GM12873 (cell line): ENCODE measurements around the gene EPHB2.

ENCODE experiments used
- CTCF ChIP-seq: IDR thresholded peaks from 2 replicates; pipeline ENCODE4 v1.5.1; 2012; ENCODE audit warnings: low read depth, mild to moderate bottlenecking, moderate library complexity, low read length, control low read depth; ENCODE audit not compliant: insufficient read depth; ENCODE audit errors: missing control alignments

EPHB2 gene

GRCh38 chr1:22833699-22834098 is 123.1 kb downstream of the EPHB2 start:
- TF ChIP-seq CTCF, result no peak

- TF ChIP-seq CTCF, result no peak
These were observed 125.1 kb downstream of the EPHB2 start for GRCh38 chr1:22835636-22836319.

GRCh38 chr1:22836850-22837249 is 126.2 kb downstream of the EPHB2 start:
- no peak for TF ChIP-seq CTCF

- no peak for TF ChIP-seq CTCF
These were observed 126.7 kb downstream of the EPHB2 start for GRCh38 chr1:22837332-22837731.

- TF ChIP-seq CTCF, result no peak
These were observed 128.3 kb downstream of the EPHB2 start for GRCh38 chr1:22838965-22839364.

GRCh38 chr1:22839806-22840205 is 129.2 kb downstream of the EPHB2 start:
- no peak for TF ChIP-seq CTCF

GRCh38 chr1:22841142-22841541 is 130.5 kb downstream of the EPHB2 start:
- TF ChIP-seq CTCF, result no peak

- no peak for TF ChIP-seq CTCF
These were observed 131.2 kb downstream of the EPHB2 start for GRCh38 chr1:22841860-22842281.
